GM18511 (cell line): ENCODE data around the gene MYH11.
"Not testable (repeated sequence)": the region's sequence is repeated elsewhere in the genome, so short reads cannot be mapped to it uniquely, and the experiment has no call there.

ENCODE experiments used
- ATAC-seq: cut with Tn5 transposase; IDR thresholded peaks from one replicate; pipeline ENCODE4 v1.9.1; 2021; ENCODE audit warnings: mild to moderate bottlenecking, moderate library complexity; ENCODE audit not compliant: unreplicated experiment

The MYH11 gene

GRCh38 chr16:15757630-15758251 lies 99.1 kb downstream of the MYH11 start:
- no peak for ATAC-seq

- no peak for ATAC-seq
Observed at GRCh38 chr16:15757077-15757386, 99.8 kb downstream of the MYH11 start.

- no peak for ATAC-seq
Observed at GRCh38 chr16:15754821-15755534, 101.8 kb downstream of the MYH11 start.

GRCh38 chr16:15752717-15753488 lies 103.9 kb downstream of the MYH11 start:
- no peak for ATAC-seq

GRCh38 chr16:15751940-15752339 lies 104.9 kb downstream of the MYH11 start:
- no peak for ATAC-seq

GRCh38 chr16:15749985-15750384 lies 106.8 kb downstream of the MYH11 start:
- no peak for ATAC-seq

- ATAC-seq, result no peak
Observed at GRCh38 chr16:15749371-15749770, 107.5 kb downstream of the MYH11 start.

- ATAC-seq, result no peak
Observed at GRCh38 chr16:15748654-15749053, 108.2 kb downstream of the MYH11 start.

- ATAC-seq, result no peak
Observed at GRCh38 chr16:15747937-15748336, 108.9 kb downstream of the MYH11 start.

- ATAC-seq, result no peak
Observed at GRCh38 chr16:15746332-15746731, 110.5 kb downstream of the MYH11 start.

GRCh38 chr16:15743657-15744056 lies 113.2 kb downstream of the MYH11 start:
- no peak for ATAC-seq

- no peak for ATAC-seq
Observed at GRCh38 chr16:15742716-15743115, 114.1 kb downstream of the MYH11 start.

- no peak for ATAC-seq
Observed at GRCh38 chr16:15741207-15741871, 115.5 kb downstream of the MYH11 start.

- no peak for ATAC-seq
Observed at GRCh38 chr16:15739950-15740349, 116.9 kb downstream of the MYH11 start.

GRCh38 chr16:15739464-15739863 lies 117.4 kb downstream of the MYH11 start:
- no peak for ATAC-seq

GRCh38 chr16:15737140-15737644 lies 119.6 kb downstream of the MYH11 start:
- no peak for ATAC-seq

GRCh38 chr16:15736529-15736928 lies 120.3 kb downstream of the MYH11 start:
- no peak for ATAC-seq

- ATAC-seq, result no peak
Observed at GRCh38 chr16:15735610-15736009, 121.2 kb downstream of the MYH11 start.

GRCh38 chr16:15732416-15732815 lies 124.4 kb downstream of the MYH11 start:
- no peak for ATAC-seq

GRCh38 chr16:15729152-15729551 lies 127.7 kb downstream of the MYH11 start:
- no peak for ATAC-seq

- not testable (repeated sequence) for ATAC-seq
Observed at GRCh38 chr16:15727697-15728096, 129.1 kb downstream of the MYH11 start.
